Measurements from ENCODE around the gene CR2. TPM values are rescaled to one million over a fixed set of nuclear protein-coding genes. Genes with fewer than 3 reads are reported as not detected.

CR2 gene
- total and polyA plus RNA-seq, 8 donors = 0.03 to 0.34 (median 0.07) TPM; not detected in 1

DNA sequence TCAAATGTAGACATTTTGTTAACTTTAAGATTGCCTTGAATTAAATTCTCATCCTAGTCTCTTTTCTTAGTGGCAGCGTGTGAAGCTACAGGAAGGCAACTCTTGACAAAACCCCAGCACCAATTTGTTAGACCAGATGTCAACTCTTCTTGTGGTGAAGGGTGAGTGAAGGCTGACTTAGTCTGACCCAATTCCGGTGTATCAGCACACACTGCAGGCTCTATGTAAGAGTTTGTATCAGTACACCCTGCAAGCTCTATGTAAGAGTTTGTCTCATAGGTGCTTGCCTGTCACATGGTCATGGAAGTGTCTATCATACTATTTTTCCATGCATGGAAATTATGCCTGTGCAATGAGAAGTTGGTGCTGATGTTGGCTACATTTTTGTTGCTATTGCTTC is 16.8 kb downstream of the CR2 start:
- Histone ChIP-seq H3K36me3 (no peaks in the 10 kb centered on the region), H3K9me3 (no peaks in the 10 kb centered on the region), H3K27me3 (peaks cover 0 to 17% (median 0%) of the 10 kb centered on the region in 4 donors), H3K4me3 (no peak overlapping the region), H3K4me1 (no peaks in the 10 kb centered on the region), H3K27ac (no peak overlapping the region)
- FAIRE-seq (no peak), DNase-seq (no peak), ATAC-seq (no peak)
- TF ChIP-seq, protein P1, sequence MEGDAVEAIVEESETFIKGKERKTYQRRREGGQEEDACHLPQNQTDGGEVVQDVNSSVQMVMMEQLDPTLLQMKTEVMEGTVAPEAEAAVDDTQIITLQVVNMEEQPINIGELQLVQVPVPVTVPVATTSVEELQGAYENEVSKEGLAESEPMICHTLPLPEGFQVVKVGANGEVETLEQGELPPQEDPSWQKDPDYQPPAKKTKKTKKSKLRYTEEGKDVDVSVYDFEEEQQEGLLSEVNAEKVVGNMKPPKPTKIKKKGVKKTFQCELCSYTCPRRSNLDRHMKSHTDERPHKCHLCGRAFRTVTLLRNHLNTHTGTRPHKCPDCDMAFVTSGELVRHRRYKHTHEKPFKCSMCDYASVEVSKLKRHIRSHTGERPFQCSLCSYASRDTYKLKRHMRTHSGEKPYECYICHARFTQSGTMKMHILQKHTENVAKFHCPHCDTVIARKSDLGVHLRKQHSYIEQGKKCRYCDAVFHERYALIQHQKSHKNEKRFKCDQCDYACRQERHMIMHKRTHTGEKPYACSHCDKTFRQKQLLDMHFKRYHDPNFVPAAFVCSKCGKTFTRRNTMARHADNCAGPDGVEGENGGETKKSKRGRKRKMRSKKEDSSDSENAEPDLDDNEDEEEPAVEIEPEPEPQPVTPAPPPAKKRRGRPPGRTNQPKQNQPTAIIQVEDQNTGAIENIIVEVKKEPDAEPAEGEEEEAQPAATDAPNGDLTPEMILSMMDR (IDR thresholded peaks at IDR 0.05) = no peak
- WGBS, 2 donors = 89 to 90% methylated on average over 2 of the region's 2 CpGs
- intact Hi-C loops (cut with DNase I) = no loop called here

DNA sequence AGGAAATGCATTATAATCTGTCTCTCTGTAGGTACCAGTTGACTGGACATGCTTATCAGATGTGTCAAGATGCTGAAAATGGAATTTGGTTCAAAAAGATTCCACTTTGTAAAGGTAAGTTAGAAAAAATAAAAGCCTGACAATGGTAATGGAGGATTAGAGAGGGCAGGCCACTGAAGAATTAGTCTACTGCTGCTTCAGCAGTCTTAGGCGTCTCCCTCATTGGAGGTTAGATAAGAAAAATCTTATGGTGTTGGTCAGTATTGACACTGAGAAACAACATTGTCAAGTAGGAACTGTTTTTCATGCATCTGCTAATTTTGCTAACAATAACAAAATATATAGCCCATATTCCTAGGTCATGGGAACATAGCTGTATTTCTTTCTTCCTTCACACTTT is 20.1 kb downstream of the CR2 start:
- Histone ChIP-seq H3K9me3 (no peaks in the 10 kb centered on the region), H3K27me3 (no peaks in the 10 kb centered on the region), H3K4me1 (no peaks in the 10 kb centered on the region), H3K4me3 (no peak overlapping the region), H3K36me3 (no peaks in the 10 kb centered on the region), H3K27ac (no peak overlapping the region)
- TF ChIP-seq, protein P1 (IDR thresholded peaks at IDR 0.05) = no peak
- ATAC-seq (no peak), DNase-seq (no peak), FAIRE-seq (no peak)
- 86 to 100% methylated on average over 1 of the region's 1 CpG for WGBS, 2 donors
- intact Hi-C loops (cut with DNase I) = no loop called here

DNA sequence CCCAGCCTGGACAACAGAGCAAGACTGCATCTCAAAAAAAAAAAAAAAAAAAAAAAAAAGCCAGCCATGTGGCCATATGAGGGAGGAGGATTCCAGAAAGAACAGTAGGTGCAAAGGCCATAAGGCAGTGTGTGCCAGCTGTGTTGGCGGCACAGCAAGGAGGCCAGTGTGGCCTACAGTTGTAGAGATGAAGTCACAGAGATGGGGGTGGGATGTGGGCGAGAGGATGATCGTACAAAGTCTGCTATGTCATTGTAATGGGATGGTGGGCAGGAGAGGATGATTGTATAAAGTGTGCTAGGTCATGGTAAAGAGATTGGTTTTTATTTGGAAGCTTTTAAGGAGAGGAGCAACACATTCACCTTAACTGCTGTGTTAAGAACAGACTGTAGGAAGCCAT is 32.1 kb downstream of the CR2 start:
- Histone ChIP-seq H3K27me3 (peaks cover 0 to 6% (median 0%) of the 10 kb centered on the region in 4 donors), H3K4me1 (no peaks in the 10 kb centered on the region), H3K9me3 (no peaks in the 10 kb centered on the region), H3K27ac (no peak overlapping the region), H3K36me3 (no peaks in the 10 kb centered on the region), H3K4me3 (no peak overlapping the region)
- no peak for DNase-seq
- WGBS, 2 donors = 73 to 86% methylated on average over 3 of the region's 3 CpGs
- no peak for FAIRE-seq
- TF ChIP-seq, protein P1 (IDR thresholded peaks at IDR 0.05) = no peak
- intact Hi-C loops (cut with DNase I) = no loop called here
- no peak for ATAC-seq

DNA sequence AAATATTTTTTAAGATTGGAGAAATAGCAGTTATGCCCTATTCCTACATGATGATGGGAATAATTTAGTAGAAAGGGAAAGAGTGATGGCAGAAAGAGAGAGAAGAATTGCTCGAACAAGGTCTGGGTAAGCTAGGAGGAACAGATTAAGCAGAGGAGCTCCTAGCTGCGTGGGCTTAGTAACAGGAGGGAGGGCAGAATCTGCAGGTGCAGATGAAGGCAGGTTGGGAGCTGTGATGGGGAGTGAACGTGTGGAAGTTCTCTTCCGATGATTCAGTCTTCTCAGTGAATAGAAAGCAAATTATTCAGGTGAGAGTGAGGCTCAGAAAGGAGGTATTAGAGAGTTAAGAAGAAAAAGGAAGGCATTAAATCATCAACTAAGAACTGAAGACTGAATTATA is 33.5 kb downstream of the CR2 start:
- no peaks in the 10 kb centered on the region for H3K9me3 ChIP-seq
- FAIRE-seq = no peak
- intact Hi-C loops (cut with DNase I) = no loop called here
- no peaks in the 10 kb centered on the region for H3K36me3 ChIP-seq
- H3K4me1 ChIP-seq = no peaks in the 10 kb centered on the region
- WGBS, 2 donors = 65 to 71% methylated on average over 4 of the region's 4 CpGs
- TF ChIP-seq, protein P1 (IDR thresholded peaks at IDR 0.05) = no peak
- ATAC-seq = no peak
- no peak overlapping the region for H3K27ac ChIP-seq
- no peak overlapping the region for H3K4me3 ChIP-seq
- no peak for DNase-seq
- no peaks in the 10 kb centered on the region for H3K27me3 ChIP-seq

GRCh38 chr1:207493212-207493611 is 39.1 kb downstream of the CR2 start:
- no peaks in the 10 kb centered on the region for H3K36me3 ChIP-seq
- DNase-seq (no peak), ATAC-seq (no peak), FAIRE-seq (no peak)
- TF ChIP-seq, protein P1 (IDR thresholded peaks at IDR 0.05) = no peak
- WGBS, 2 donors = 72 to 80% methylated on average over 3 of the region's 3 CpGs
- peaks cover 0 to 4% (median 0%) of the 10 kb centered on the region in 4 donors for H3K27me3 ChIP-seq
- no peak overlapping the region for H3K27ac ChIP-seq
- intact Hi-C loops (cut with DNase I) = no loop called here
- H3K9me3 ChIP-seq = no peaks in the 10 kb centered on the region
- no peaks in the 10 kb centered on the region for H3K4me1 ChIP-seq
- H3K4me3 ChIP-seq = no peak overlapping the region

Data from pancreas (tissue), 10 donors.